NCI-H1417 (cell line): Measurements from ENCODE around the gene RRM2.

ENCODE experiments used
- DNase-seq, 3 experiments: peaks; one replicate each; lab custom pipeline; 2025; lab: John Stamatoyannopoulos, UW

RRM2 gene

GRCh38 chr2:10122500-10123280 lies at the start of gene RRM2:
Gene RRM2, plus strand, starts transcription at chr2:10122739. Its CDS starts 60 bp downstream, at chr2:10122799.
- peak; percentile 98 to 99 (median 98) for DNase-seq

- no peak for DNase-seq
These were observed 48.8 kb upstream of the RRM2 start for GRCh38 chr2:10073706-10074105.

- no peak for DNase-seq
These were observed 47.4 kb upstream of the RRM2 start for GRCh38 chr2:10075101-10075500.

DNA sequence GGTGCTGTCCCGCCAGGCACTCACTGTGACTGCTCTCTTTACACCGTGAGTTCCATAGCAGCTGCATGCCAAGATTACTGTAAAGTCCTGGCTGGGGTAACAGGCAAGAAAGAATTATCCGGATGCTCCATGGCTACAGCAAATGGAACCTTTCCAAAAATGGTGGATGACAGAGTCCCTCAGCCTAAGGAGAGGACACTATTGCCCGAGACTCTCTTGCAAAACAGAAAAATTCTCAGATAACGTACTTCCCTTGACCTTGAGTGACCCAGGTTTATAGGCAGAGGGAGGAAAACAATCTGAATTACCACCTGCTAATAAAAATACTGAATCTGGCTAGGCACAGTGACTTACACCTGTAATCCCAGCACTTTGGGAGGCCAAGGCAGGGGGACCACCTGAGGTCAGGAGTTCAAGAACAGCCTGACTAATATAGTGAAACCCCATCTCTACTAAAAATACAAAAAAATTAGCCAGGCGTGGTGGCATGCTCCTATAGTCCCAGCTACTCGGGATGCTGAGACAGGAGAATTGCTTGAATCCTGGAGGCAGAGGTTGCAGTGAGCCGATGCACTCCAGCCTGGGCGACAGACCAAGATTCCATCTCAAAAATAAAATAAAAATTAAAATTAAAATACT lies 46.8 kb upstream of the RRM2 start:
- no peak for DNase-seq

DNA sequence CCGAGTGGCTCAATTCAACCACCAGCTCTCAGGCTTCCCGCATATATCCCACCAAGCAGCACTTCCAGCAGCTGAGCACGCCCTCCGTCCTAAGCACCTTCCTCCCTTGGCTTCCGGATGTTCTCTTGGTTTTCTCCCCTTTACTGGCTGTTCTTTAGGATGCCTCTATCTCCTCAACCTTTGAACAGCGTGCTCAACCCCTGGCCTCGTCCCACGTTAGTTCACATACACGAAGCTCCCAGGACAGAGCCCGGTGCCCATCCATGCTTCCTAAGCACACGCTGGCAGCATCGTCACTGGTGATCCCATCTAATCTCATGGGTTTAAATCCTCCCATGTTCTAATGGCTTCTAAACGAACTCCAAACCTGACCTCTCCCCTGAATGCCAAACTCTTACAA lies 46.0 kb upstream of the RRM2 start:
- no peak for DNase-seq

DNA sequence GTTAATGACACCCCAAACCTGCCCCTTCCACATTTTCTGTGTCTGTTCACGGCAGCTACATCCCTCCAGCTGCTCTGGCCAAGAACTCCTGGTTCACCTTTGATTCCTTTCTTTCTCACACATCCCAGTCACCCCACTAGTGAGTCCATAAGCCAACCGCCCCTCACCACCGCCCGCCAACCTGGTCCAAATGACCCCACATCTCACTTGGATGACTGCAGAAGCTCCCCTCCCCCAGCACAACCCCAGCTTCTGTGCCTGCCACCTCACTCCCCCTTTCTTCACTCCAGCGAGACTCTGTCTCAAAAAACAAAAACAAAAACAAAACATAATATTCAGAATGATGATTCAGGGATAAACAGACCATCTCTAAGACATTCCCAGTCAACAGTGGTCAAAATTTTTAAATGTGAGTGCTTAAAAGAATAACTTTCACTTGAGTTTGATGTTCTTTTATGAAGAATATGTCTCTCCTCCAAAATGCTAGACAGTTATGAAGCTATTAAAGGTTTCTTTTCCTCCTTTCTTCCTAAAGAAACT lies 45.5 kb upstream of the RRM2 start:
- DNase-seq = no peak

- no peak for DNase-seq
These were observed 44.5 kb upstream of the RRM2 start for GRCh38 chr2:10078001-10078400.

DNA sequence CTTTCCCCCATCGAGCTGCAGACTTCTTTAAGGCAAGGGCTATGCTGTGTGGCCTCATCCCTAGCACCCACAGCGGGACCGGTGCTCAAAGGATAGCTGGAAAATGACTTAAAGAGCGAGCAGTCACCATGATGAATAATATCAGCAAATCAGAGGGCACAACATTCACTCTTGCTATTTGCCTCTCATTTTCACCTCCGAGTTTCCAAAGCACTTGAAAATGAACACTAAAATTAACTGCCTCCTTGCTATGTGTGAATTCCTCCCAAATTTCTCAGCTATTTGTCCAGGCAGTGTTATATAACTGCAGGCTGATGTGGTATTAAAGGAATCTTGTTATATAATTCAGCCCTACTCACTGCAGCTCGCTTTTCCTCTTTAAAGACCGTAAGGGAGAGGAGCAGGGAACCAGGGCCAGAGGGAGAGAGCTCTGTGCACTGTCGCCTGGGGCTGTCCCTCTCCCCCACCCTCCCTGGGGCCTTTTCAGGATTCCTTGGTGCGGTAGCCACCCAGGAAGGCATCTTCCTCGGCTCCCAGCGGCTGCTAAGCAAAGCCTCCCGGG lies 43.8 kb upstream of the RRM2 start:
- no peak for DNase-seq

- DNase-seq = peak; percentile 28 to 78 (median 72)
These were observed 43.2 kb upstream of the RRM2 start for GRCh38 chr2:10079266-10079869.

DNA sequence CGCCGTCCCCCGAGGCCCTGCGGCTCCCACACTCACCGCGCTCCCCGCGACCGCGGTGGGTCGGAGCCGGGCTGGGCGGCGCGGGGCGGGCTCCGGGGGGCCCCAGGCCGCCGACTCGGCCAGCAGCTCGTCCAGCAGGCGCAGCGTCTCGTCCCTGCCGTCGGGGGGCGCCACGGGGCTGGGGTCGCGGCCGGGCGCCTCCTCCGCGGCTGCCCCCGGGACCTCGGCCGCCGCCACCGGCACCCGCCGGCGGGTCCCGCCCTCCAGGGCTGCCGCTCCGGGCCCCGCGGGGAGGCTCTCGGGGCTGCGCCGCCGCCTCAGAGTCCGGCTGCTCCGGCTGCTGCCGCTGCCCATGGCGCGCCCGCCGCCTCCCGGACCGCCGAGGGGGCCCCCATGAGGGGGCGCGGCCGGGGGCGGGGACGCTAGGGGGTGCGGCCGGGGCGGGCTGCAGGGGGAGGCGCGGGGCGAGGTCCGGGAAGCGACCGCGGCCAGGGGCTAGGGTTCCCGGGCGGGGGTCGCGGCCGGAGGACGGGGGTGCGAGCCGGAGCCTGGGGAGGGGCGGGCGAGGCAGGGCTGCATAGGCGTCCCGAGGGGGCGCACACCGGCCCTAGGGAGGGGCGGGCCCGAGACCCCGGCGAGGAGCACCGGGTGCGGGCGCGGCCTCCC lies 42.5 kb upstream of the RRM2 start, which contains the start of gene CYS1:
CYS1 (minus strand) TSS at position 542 of the 666 bp plus-strand sequence; CDS start at position 354, 188 bp downstream.
- DNase-seq = peak in 2 of 3 experiments; percentile 34 to 53

DNA sequence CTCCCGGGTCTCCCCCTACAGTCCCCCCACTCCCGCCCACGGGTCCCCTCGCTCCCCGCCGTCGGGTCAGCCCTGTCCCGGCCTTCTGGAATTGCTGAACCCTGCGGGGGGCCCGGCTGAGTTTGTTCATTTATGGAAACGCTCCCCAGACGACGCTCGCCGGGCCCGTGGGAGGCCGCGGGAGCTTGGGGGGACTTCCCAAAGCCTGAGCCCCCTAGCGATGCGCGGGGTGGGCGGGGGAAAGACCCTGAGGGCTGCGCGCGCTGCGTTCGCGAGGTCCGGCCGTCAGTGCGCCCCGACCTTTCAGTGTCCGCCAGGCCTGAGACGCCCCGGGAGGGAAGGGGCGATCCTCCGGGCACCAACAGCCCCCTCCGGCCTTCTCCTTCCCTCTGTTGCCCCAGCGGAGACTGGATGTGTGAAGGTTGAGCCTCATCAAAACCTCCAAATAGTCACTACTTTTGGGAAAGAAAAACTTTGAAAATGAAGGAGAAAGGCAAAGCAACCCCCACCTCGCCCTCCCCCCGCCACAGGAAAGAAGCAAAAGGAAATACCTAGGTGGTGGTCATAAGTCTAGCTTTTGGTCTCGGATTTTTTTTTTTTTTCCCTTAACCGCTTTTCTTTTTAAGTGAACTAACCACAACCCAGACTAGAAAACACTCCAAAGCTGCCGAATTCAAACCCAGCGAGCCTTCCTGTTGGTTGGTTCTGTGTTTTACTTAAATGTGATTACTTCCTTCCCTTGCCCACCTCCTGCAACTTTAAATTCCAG lies 41.8 kb upstream of the RRM2 start:
- peak in 1 of 3 experiments; percentile 35 for DNase-seq

GRCh38 chr2:10083046-10083445 lies 39.5 kb upstream of the RRM2 start:
- DNase-seq = no peak

GRCh38 chr2:10083692-10084211 lies 38.8 kb upstream of the RRM2 start:
- DNase-seq = peak in 2 of 3 experiments; percentile 56 to 83

DNA sequence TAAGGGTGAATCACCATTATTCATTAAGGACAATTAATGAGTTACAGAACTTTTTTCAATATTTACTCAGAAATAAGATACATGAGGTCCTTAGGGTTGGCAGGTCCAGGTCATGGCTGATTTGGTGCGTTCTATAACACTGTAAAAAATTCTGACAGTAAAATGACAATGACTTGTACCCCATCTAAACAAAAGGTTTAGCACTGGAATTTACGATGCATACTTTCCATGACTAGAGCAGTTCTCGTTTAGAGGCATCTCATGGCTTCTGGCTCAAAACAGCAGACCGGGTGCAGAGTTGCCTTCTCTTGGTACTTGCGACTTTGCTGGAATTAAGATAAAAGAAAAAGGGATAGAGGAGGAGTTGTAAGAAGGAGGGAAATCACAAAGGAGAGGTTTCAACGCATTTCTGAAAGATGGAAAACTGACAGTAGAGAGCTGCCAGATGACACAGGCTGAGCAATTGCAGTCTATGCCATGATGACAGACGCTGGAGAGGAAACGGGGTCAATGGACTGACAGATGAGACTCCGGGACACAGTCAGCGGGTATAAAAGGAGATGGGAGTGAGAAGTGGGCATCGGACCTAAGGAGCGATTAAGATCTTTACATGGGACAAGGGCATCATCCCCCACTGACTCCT lies 38.2 kb upstream of the RRM2 start:
- no peak for DNase-seq

DNA sequence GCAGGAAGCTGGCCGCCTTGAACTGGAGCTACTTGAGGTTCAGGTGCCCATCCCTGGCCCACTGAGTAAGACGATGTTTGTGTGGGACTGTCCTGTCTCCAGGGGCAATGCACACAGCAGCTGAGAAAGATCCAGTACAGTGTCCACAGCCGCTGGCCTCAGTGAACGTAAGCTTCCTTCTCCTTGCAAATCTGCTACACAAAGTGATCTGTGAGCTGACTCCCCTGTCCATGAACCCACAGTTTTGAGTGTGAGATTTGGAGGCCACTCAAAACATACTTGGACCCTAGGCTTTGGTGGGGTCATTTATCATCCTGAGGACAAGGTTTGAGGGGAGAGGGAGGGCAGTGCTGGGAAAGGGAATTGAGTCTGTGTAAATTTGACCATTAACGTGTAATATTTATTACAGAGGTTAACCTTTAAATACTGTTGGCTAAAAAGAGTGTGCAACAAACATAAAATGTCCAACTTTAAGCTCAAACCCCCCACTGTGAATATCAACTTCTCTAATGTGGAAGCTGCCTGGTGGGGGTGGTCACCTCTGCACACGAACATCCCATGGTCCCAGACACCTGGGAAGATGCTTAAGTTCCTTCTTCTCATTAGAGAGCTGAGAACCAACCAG lies 37.4 kb upstream of the RRM2 start:
- no peak for DNase-seq

DNA sequence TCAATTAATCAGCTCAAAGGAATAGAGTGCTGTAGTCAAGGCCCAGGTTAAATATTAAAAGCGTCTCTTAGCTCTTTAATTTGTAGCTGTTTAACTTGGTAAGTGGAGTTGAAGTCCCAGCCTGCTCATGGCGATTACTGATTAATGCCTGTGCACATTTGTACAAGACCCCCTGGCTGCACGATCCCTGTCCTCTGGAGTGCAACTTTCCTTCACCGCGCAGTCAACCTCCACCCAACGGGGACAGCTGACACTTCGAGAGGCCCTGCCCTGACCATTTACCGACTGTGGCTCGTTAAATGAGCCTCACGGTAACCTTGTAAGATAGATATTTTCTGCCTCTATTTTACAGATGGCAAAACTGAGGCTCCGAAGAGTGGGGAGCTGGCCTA lies 36.9 kb upstream of the RRM2 start:
- no peak for DNase-seq

- DNase-seq = no peak
These were observed 35.6 kb upstream of the RRM2 start for GRCh38 chr2:10086950-10087349.

- peak in 2 of 3 experiments; percentile 41 to 48 for DNase-seq
These were observed 35.2 kb upstream of the RRM2 start for GRCh38 chr2:10087360-10087759.

GRCh38 chr2:10089565-10090190 lies 32.9 kb upstream of the RRM2 start:
- no peak for DNase-seq
